GM21529 (cell line): ENCODE results near the gene AMER2.

Experiments used
- ATAC-seq: cut with Tn5 transposase; IDR thresholded peaks from one replicate; pipeline ENCODE4 v1.9.1; 2021; ENCODE audit not compliant: unreplicated experiment

The AMER2 gene

DNA sequence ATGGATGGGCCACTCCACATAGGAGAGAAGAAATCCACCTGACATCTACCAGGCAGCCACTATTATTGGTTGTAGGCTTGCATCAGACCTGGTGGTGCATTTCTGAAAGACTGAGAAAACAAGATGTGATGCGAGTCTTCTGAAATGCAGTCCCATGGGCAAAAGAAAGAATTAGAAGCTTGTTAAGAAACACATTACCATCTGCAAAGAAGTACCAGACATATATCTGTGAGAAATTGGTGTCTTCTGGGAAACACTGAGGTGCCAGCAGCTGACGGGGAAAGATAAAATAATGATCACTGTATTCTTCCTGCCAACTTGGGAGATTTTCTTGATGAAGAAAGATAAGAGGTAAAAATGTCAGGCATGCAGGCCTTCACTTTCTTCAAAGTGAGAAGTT is 14.4 kb downstream of the AMER2 start:
- no peak for ATAC-seq

DNA sequence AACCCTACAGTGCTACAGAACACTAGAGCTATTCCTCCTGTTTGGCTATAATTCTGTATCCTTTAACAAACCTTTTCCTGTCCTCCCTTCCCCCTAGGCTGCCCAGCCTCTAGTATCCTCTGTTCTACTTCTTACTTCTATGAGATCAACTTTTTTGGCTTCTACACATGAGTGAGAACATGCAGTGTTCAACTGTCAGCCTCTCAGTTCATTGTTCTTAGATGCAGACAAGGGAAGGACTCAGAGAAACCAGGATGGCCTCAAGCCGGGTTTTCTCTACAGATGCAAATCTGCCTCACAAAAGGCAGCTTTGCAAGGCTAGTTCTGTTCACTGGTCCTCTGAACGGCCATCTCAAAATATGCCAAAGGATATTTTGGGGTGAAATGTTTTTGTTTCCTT is 18.4 kb downstream of the AMER2 start:
- no peak for ATAC-seq

DNA sequence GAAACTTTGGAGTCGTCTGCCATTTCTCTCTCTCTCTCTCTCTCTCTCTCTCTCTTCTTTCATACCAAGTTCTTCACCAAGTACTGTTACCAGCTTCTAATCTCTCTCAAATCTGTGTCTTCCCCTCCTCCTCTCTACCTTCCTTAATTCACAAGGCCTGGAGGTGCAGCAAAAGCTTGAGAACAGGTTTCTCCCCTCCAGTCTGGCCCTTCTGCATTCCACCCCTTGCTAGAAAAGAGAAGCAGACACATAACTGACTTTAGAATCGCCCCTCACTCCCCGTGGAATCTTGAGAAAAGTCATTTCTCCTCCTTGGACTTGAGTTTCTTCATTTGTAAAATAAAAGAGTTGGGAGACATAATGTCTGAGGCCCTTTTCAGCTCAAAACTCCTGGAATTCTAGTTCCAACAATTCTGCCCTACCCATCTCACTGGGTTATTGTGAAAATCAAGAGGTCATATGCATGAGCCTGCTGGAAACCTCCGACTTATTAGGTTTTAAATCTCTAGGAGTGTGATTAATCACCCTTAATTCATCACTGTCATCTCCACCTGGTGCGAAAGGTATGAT is 20.4 kb downstream of the AMER2 start:
- ATAC-seq: no peak

DNA sequence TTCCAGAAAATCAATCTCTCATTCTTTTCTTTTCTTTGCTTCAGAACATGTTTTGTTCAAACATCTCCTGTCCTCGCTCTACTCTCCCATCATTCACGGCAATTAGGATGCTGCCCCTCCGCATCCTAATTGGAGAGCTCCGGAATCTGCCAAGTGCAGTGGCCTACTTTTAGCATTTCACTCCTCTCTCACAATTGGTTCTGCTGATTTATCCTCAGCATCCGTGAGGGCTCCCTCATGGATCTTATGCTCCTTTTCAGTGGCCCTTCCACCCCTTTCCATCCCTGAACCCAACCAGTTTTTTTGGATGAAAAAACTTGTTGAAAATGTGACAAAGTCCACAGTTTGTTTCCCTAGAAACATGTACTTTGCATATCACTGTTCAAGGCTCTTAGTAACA is 22.4 kb downstream of the AMER2 start:
- ATAC-seq: no peak

DNA sequence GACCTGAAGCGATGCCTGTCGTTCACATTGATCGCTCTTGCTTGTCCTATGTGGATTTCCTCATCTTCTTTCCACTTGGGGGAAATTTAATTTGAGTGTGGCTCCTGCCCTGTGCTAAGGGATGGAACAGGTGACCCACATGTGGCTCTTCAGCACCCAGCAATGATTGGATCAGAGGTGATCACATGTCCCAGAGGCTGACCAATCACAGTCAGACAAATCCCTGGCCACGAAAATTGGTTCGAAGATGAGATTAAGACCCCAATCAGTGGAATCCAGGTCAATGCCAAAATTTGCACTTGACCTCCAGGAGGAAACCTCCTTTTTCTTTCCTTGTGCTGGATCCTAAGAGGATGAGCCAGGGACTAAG is 23.7 kb downstream of the AMER2 start:
- ATAC-seq: no peak

DNA sequence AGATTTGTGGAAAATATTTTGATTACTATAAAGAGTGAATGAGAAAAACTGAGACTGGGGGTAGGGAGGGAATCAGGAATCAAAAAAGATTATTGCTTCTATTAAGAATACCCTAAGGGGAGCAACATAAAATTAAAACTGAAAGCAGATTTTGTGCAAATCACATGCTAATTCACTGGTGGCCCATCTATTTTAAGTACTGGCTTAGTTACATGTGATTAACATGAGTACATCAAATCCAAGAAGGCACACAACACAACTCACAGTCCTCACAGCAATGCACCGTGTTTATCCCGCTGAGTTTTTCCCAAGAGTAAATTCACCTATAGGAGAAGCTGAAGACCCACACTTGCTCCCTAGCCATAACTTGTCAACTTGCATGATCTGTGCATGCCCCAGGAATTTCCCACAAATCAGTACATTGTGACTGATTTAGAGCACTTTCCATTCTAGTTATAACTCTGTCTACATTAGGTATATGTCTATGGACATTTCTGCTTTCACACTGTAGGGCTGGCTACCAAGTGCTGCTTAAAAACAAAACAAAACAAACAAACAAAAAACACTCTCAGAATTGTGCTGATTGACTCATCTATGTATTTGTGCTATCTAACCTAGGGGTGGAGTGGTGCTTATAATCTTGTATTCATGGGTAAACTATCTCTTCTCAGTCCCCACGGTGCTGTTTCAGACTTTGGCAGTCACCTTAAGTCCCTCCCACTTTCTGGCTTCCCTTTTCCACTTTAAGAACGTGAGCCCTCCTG is 24.3 kb downstream of the AMER2 start:
- ATAC-seq: peak; percentile 79

DNA sequence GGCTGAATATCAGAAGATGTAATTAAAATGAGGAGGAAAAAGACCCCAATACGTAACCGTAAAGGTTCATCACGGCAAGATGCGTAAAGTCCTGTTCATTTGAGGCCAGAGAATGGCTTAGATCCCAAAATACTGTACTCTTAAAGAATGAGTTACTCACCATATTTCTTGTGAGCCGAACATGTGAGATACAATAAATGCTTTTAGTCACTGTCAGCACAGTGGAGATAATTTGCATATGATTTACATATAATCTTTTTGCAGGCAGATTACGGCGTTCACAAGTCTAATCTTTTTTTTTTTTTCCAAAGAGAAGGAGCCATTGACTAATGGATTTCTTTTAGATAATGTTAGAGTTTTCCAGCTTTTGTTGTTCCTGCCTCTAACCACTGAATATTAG is 28.4 kb downstream of the AMER2 start:
- ATAC-seq: no peak

DNA sequence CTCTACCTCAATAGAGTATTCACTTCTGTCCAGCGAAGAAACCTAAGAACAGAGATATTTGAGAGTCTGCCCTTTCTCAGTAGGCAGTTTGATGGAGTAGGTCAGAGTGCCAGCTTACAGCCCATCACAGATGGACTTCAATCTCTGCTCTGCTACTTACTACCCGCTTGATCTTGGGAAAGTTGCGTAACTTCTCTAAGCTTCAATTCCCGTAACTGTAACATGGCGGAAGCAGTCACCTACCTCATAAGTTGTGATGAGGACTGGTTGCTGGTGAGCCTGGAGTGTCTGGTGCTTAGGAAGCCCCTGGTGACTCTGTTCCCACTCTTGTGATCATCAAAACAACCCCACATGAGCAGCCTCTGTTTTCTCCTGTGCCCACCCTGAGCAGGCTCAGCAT is 31.0 kb downstream of the AMER2 start:
- no peak for ATAC-seq

DNA sequence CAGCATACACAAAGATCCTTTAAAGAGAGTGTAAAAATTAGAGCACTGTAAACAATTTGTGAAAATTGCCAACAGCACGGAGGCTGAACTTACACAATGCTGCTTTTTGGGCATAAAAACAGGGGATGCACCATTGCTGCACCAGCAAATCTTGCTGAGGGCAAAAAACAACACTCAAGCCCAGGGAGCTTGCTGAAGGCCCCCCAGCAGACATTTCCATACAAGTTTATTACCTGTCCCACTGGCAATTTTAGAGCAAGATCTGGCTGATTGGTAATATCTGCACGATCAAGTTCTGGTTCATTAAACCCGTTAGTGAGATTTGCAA is 34.3 kb downstream of the AMER2 start:
- ATAC-seq: no peak

DNA sequence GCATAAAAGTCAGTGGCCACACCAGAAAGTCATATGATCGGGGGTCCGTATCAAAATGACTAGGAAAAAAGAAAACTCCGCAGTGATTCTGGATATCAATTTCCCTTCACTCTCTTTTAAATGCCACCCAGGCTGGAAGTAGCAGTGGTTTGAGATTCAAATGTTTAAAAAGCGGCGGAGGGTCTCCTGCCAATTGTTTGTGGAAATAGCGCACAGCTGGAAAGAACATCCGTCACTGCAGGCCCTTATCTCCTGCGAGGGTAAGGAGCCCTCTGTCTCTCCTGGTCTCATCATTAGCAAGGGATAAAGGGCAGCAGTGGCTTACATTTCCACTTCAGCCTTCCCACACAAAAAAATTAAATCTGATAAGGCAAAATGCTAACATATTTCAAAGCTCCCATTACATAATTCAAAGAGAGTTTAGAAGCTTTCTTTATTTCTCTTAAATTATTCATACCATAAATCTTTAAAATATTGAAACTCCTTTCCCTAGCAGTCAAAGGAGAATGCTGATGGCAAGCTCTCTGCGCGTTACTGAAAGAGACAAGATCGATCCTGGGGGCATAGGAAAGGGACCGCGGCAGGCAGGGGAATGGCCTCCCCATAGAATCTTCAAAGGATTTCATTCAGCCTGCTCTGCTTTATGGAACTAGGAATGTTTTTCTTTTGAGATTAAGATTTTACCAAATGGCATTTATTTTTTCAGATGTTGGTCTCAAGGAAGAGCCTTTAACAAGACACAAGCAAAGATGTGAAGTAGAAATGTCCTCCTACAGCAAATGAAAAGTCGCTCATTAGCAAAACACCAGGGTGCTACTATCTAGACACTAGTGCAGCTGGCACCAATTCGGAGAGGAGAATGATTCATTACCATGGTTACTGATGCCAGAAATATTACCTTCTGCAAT is 35.0 kb downstream of the AMER2 start:
- ATAC-seq: no peak

DNA sequence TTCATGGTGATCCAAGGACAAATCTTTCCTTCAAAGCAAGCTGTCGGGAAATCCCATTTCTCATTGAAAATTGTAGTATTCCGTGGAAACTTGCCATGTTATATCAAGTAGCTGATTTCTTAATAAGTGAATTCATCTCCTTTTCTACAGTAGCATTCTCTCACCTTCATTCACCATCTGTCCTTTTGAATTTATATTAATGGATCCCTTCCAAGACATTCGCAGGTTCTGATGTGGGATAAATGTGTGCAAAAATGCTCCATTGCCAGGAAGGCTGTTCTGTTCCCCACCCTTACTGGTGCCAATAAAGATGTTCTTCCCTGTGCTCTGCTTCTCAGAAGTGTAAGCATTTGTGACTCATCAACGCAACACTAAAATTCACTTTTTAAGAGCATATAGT is 36.2 kb downstream of the AMER2 start:
- ATAC-seq: no peak

DNA sequence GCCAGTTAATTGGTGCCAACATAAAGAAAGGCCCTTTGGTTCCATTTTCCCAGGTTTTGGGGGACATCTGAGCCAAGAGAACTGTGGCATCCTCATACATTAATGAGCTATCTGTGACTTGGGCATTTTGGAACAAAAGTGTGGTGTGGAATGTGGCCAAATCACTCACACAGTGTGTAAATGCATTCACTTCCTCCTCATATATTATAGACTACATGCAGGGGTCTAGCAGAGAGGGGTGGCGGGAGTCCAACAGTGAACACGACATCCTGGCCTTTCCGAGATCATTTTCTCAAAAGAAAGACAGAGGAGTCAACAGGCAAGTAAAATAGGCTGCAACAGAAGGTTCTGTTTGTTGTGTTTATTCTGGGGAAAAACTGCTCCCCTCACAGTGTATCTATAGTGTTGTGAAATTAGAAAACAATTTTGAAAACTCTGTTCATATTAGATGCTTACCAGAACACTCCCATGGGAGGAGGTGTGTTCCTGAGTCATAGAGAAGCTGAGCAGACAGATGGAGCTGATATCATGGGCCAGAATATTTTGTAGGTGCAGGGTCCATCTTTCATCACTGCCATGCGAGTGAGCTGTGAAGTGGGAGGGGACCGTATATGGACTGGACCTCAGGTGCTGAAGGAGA is 39.2 kb downstream of the AMER2 start:
- ATAC-seq: no peak

DNA sequence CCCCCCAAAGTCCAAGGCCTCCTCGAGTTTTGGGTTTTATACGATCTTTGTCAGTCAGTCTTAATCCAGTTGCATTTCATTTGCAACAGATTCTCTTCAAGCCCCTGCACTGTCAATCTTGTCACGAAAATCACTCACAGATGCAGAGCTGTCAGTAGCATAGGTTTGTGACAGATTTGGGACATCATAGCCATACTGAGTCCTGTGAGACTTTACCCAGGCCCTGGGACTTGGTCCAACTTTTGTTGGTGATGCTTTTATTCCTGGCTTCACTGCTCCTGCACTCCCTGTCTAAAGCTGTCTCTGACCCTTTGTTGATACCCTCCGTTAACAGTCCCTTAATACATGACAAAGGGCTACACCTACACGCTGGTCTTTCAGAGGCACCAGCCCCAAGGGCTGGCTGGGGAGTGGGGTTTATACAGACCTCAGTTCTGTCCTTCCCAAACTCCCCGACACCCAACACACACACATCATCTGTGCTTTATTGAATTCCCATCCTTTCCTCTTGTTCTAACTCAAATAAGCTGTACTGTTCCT is 40.1 kb downstream of the AMER2 start:
- no peak for ATAC-seq

DNA sequence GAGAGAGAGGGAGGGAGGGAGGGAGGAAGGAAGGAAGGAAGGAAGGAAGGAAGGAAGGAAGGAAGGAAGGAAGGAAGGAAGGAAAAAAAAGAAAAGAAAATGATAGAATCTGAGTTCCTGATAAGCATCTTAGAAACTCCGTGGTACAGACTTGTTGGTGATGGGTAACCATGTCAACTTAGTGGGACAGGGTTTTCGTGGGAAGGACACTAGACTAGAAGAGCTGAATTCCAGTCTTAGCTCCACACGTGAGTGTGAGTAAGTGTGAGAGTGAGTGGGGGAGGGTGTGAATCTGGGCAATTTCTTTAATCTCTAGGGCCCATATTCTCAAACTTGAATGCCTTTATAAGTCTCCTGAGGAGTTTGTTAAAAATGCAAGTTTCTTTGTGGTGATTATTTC is 41.1 kb downstream of the AMER2 start:
- ATAC-seq: no peak

DNA sequence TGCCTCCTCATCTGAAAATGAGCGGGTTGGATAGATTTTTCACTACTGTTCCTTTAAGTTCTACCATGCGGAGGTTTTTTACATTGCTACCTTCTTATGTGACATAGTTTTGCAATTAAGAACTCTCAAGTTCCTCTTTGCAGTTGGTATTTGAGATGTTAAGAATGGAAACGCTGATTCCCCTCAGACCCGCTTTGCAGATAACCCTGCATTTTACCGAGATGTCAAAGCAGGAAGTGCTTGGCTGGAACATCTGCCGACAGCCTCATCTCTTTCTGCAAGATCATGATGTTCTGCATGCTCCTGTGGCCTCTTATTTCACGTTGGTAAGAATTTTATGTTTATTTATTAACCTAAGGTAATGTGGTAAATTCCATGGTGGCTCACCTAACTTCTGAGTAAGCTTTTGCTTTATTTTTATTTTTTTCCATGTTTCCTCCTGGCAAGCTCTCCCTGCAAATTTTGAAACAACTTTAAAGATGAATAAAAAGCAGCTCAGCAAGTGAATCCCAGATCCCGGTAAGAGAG is 53.6 kb downstream of the AMER2 start:
- no peak for ATAC-seq

DNA sequence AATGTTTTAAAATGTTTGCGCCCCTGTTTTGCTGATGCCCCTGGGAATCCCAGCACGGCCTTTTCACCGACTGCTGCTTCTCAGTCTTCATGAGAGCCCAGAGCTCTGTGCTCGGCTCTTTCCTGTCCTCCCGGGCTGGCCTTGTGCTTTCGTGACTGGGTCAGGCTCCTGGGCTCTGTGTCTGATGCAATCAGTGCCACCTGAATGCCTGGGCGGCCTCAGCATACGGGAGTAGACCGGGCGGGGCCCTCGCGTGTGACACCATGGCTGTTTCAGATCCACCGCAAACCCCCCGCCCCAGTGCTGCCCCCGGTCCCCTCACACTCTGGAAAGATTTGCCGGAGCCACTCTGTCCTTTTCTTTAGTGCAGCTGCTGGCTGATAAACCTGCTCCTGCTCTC is 54.8 kb downstream of the AMER2 start:
- ATAC-seq: no peak

DNA sequence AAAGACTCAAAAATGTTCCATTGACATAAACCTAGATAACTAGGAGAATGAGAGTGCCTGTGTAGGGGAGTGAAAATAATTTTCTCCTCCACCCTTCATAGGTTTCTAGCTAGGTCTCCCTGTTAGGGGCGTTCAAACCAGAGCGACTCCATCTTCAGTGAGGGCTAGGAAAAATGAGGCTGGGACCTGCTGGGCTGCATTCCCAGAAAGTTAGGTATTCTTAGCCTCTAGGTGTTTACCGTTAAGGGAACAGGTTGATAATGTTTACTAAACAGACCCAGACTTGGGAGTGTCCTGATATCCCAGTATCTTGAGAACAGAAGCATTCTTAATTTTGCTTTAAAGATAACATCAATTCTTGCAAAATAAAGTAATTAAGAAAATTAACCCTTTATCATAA is 56.0 kb downstream of the AMER2 start:
- ATAC-seq: no peak

DNA sequence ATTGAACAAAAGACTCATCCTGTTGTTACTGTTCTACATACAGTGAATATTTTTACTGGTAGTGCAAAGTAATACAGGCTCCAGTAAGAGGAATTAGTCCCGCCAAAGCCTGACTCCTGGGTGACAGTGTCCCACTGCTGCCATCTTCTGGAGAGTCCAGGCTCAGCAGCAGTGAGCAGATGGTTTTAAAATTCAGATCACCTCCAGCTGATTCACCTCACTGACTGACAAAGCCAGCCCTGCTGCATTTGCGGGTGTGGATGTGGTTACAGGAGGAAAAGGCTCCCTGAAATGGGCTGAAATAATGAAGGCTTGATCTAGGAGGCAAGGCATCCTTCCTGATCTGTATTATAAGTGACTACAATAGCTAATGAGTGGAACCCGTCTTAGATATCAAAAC is 57.9 kb downstream of the AMER2 start:
- ATAC-seq: peak; percentile 84

DNA sequence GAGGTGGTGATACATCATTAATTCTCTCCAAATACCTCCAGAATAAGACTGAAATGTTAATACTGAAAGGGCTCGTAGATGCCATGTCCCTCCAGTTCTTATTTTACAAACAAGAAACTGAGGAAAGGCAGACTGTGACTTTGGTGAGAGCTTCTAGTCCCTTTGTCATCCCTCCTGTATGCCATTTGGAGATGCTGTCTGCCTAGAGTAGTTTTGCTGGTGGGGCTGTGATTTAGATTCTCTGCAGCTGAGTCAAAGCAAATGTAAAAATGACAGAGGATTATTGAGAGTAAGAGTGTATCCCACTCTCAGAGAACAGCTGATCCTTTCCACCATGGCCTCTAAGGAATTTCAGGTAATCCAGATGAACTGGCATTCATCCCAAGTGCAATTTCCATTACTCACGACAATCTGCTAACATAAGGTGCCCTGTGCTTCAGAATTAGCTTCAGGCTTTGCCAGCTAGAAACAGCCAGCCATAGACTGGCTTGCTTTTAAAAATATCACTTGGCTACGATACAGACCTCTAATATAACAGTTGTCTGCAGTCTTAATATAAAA is 59.3 kb downstream of the AMER2 start:
- ATAC-seq: no peak
